Measurements from ENCODE around the gene OXT. TPM values are rescaled to one million over a fixed set of nuclear protein-coding genes. Genes with fewer than 3 reads are reported as not detected.

The OXT gene
- total and polyA plus RNA-seq, 2 of the 13 experiments (the other 11 are each of a cell fraction or from before 2014, with no cell fraction given), result not detected

- no peak for TF ChIP-seq JARID2 (CRISPR knock-in tag; IDR thresholded peaks at IDR 0.05; ENCODE audit: insufficient replicate concordance)
- peak; percentile 87 for TF ChIP-seq DMAP1 (CRISPR knock-in tag; IDR thresholded peaks at IDR 0.05)
- TF ChIP-seq SOX13 (IDR thresholded peaks at IDR 0.05), result peak; percentile 23; the same call in 1 of the 2 replicates
- peak in 1 of 2 experiments; percentile 75; a peak in 2 of 4 replicates for TF ChIP-seq SOX13 (CRISPR knock-in tag; conservative IDR thresholded peaks at IDR 0.05 in 1 of 2, IDR thresholded peaks at IDR 0.05 in 1 of 2)
- TF ChIP-seq PTBP1 (IDR thresholded peaks at IDR 0.05; ENCODE audit: low read depth, low read length, poor library complexity, severe bottlenecking), result peak; percentile 36
- TF ChIP-seq IRX3 (CRISPR knock-in tag; IDR thresholded peaks at IDR 0.05; ENCODE audit: borderline replicate concordance, low read depth), result 0 out of 2 replicates have a peak, but pooled peaks have one; percentile 51
- TF ChIP-seq ZNF740 (CRISPR knock-in tag; IDR thresholded peaks at IDR 0.05), result peak; percentile 75; the same call in 1 of the 2 replicates
- TF ChIP-seq HOXA3 (CRISPR knock-in tag; IDR thresholded peaks at IDR 0.05), result peak; percentile 89
- no peak for TF ChIP-seq TERF1 (CRISPR knock-in tag; IDR thresholded peaks at IDR 0.05)
- no peak for TF ChIP-seq GLI4 (CRISPR knock-in tag; IDR thresholded peaks at IDR 0.05; ENCODE audit: borderline replicate concordance)
- no peak for TF ChIP-seq ZNF230 (CRISPR knock-in tag; IDR thresholded peaks at IDR 0.05)
- TF ChIP-seq GATAD2A (CRISPR knock-in tag; IDR thresholded peaks at IDR 0.05), result peak; percentile 84
- TF ChIP-seq SALL1 (CRISPR knock-in tag; IDR thresholded peaks at IDR 0.05), result peak; percentile 97
- 0 out of 2 replicates have a peak, but pooled peaks have one; percentile 32 for TF ChIP-seq AHDC1 (CRISPR knock-in tag; IDR thresholded peaks at IDR 0.05; ENCODE audit: borderline replicate concordance)
- peak; percentile 74 for TF ChIP-seq ZNF629 (CRISPR knock-in tag; conservative IDR thresholded peaks at IDR 0.05)
- TF ChIP-seq NONO (IDR thresholded peaks at IDR 0.05), result no peak
- TF ChIP-seq NONO (CRISPR knock-in tag; conservative IDR thresholded peaks at IDR 0.05), result peak; percentile 74
- peak; percentile 47; the same call in 1 of the 2 replicates for TF ChIP-seq ZNF337 (CRISPR knock-in tag; IDR thresholded peaks at IDR 0.05; ENCODE audit: borderline replicate concordance, low read depth)
- peak; percentile 13; the same call in 1 of the 2 replicates for TF ChIP-seq JUN (CRISPR knock-in tag; IDR thresholded peaks at IDR 0.05)
- TF ChIP-seq ZNF10 (CRISPR knock-in tag; IDR thresholded peaks at IDR 0.05; ENCODE audit: borderline replicate concordance, low read depth), result no peak
- no peak; the same call in 1 of the 2 replicates for TF ChIP-seq ZNF30 (CRISPR knock-in tag; IDR thresholded peaks at IDR 0.05)
Measured at GRCh38 chr20:3106658-3107463, 35.4 kb downstream of the OXT start (continued).
